CD8-positive, alpha-beta memory T cell (primary cell): ENCODE results near the gene TGIF2. TPM values are rescaled to one million over a fixed set of nuclear protein-coding genes. Genes with fewer than 3 reads are reported as not detected.

ENCODE experiments used
- CTCF ChIA-PET: fragments of 350-600 bp; sonication (Branson Sonifier 250); formaldehyde crosslinking; loops from one replicate; lab custom pipeline; 2021; ENCODE audit warnings: antibody characterized with exemption; lab: Charles Lee
- POLR2A ChIA-PET: fragments of 350-600 bp; sonication (Branson Sonifier 250); formaldehyde crosslinking; loops from one replicate; lab custom pipeline; 2021; ENCODE audit warnings: antibody characterized with exemption; lab: Charles Lee
- DNase-seq, 5 donors: peaks; one replicate each; pipeline versions ENCODE4 v3.0.0 to v3.0.0-alpha.2; 2020 to 2022; ENCODE audit warnings: mixed read lengths in 1 of 5
- H3K27ac ChIP-seq: one replicate; pipeline ENCODE4 v1.7.0; 2013; ENCODE audit warnings: low read depth, mild to moderate bottlenecking, low read length, moderate library complexity
- H3K27me3 ChIP-seq: 2 replicates; pipeline ENCODE4 v1.7.0; 2013; ENCODE audit warnings: low read length, mild to moderate bottlenecking; ENCODE audit not compliant: insufficient read depth, poor library complexity, severe bottlenecking
- H3K36me3 ChIP-seq: 2 replicates; pipeline ENCODE4 v1.7.0; 2013; ENCODE audit warnings: mild to moderate bottlenecking, low read length, moderate library complexity; ENCODE audit not compliant: insufficient read depth
- H3K4me1 ChIP-seq: 2 replicates; pipeline ENCODE4 v1.7.0; 2013; ENCODE audit warnings: mild to moderate bottlenecking, low read length, moderate library complexity; ENCODE audit not compliant: insufficient read depth
- H3K4me3 ChIP-seq: 2 replicates; pipeline ENCODE4 v1.7.0; 2013; ENCODE audit warnings: mild to moderate bottlenecking, low read length
- H3K9me3 ChIP-seq: 2 replicates; pipeline ENCODE4 v1.7.0; 2013; ENCODE audit warnings: mild to moderate bottlenecking, low read length
- H3K27ac Mint-ChIP-seq, 8 donors: one replicate each; pipeline ENCODE4 v1.8.0; 2020 to 2021; ENCODE audit warnings: mixed read lengths in 8 of 8, mild to moderate bottlenecking in 6 of 8, inconsistent platforms in 3 of 8, moderate library complexity in 3 of 8
- H3K27me3 Mint-ChIP-seq, 2 donors: one replicate each; pipeline ENCODE4 v1.8.0; 2020 to 2021; ENCODE audit warnings: mixed read lengths in 2 of 2, mild to moderate bottlenecking in 1 of 2, moderate library complexity in 1 of 2
- H3K36me3 Mint-ChIP-seq, 3 donors: one replicate each; pipeline ENCODE4 v1.8.0; 2020 to 2021; ENCODE audit warnings: mixed read lengths in 3 of 3, inconsistent platforms in 1 of 3, mild to moderate bottlenecking in 1 of 3
- H3K4me1 Mint-ChIP-seq, 3 donors: one replicate each; pipeline ENCODE4 v1.8.0; 2020 to 2021; ENCODE audit warnings: mixed read lengths in 3 of 3, inconsistent platforms in 1 of 3, mild to moderate bottlenecking in 1 of 3
- H3K4me3 Mint-ChIP-seq, 7 donors: one replicate each; pipeline ENCODE4 v1.8.0; 2020 to 2021; ENCODE audit warnings: mixed read lengths in 7 of 7, mild to moderate bottlenecking in 6 of 7, moderate library complexity in 4 of 7, inconsistent platforms in 2 of 7
- H3K9me3 Mint-ChIP-seq, 5 donors: one replicate each; pipeline ENCODE4 v1.8.0; 2020 to 2022; ENCODE audit warnings: mixed read lengths in 5 of 5, mild to moderate bottlenecking in 3 of 5, moderate library complexity in 2 of 5, inconsistent platforms in 1 of 5
- polyA plus RNA-seq: library from polyadenylated mRNA; unstranded; fragments of 300-500 nt; fragmentation: Illumina TruSeq; gene quantifications from one replicate; pipeline ENCODE4 v1.2.3, GENCODE V29; 2021
- total RNA-seq, 2 experiments: library from RNA; stranded (reverse); gene quantifications; one replicate each; pipeline ENCODE4 v1.2.3, GENCODE V29; 2021

TGIF2 gene
- total and polyA plus RNA-seq, 3 experiments from 2014 or later, result 24.6 to 49.8 (median 46.1) TPM

GRCh38 chr20:36614781-36615557 lies 41.6 kb downstream of the TGIF2 start:
- Mint-ChIP-seq H3K9me3 (no peaks in the 10 kb centered on the region), H3K27ac (peak overlapping the region; percentile 8 to 90 (median 53)), H3K36me3 (peaks cover 0 to 67% (median 11%) of the 10 kb centered on the region in 3 donors), H3K27me3 (peaks cover 0 to 2% of the 10 kb centered on the region in 2 donors), H3K4me3 (no peak overlapping the region), H3K4me1 (peaks cover 9 to 43% (median 13%) of the 10 kb centered on the region in 3 donors)
- H3K4me1 ChIP-seq, result peaks cover 4% of the 10 kb centered on the region
- H3K27ac ChIP-seq, result no peak overlapping the region
- no peak overlapping the region for H3K4me3 ChIP-seq
- no peaks in the 10 kb centered on the region for H3K27me3 ChIP-seq
- CTCF ChIA-PET, result interaction anchor here (1.1 to 1.5 kb wide), 7 partner anchors 10 to 193 kb away, joined by 3 to 7 read pairs (median 3); partner anchors contain the start of genes RAB5IF and SLA2
- peaks cover 37% of the 10 kb centered on the region for H3K36me3 ChIP-seq
- POLR2A ChIA-PET, result no interaction called here
- no peak for DNase-seq
- H3K9me3 ChIP-seq, result no peaks in the 10 kb centered on the region

- Histone ChIP-seq H3K4me3 (no peak overlapping the region), H3K9me3 (no peaks in the 10 kb centered on the region), H3K27me3 (no peaks in the 10 kb centered on the region), H3K4me1 (peaks cover 13% of the 10 kb centered on the region), H3K36me3 (peaks cover 21% of the 10 kb centered on the region), H3K27ac (no peak overlapping the region)
- no peaks in the 10 kb centered on the region for H3K27me3 Mint-ChIP-seq
- CTCF ChIA-PET, result interaction anchor here (1.4 kb wide), 1 partner anchor 8 kb away, joined by 7 read pairs; no protein-coding TSS in a partner anchor
- H3K4me1 Mint-ChIP-seq, result peaks cover 25 to 41% (median 27%) of the 10 kb centered on the region in 3 donors
- peaks cover 12 to 57% (median 16%) of the 10 kb centered on the region in 3 donors for H3K36me3 Mint-ChIP-seq
- H3K27ac Mint-ChIP-seq, result peak overlapping the region in 7 of 8 donors; percentile 30 to 86 (median 44)
- H3K9me3 Mint-ChIP-seq, result no peaks in the 10 kb centered on the region
- POLR2A ChIA-PET, result no interaction called here
- H3K4me3 Mint-ChIP-seq, result no peak overlapping the region
- DNase-seq, result no peak
Measured at GRCh38 chr20:36620917-36621316, 47.5 kb downstream of the TGIF2 start.

- Histone ChIP-seq H3K27me3 (no peaks in the 10 kb centered on the region), H3K36me3 (peaks cover 39% of the 10 kb centered on the region), H3K4me3 (no peak overlapping the region), H3K9me3 (no peaks in the 10 kb centered on the region), H3K4me1 (peaks cover 25% of the 10 kb centered on the region), H3K27ac (no peak overlapping the region)
- peak overlapping the region in 7 of 8 donors; percentile 26 to 90 (median 77) for H3K27ac Mint-ChIP-seq
- no peaks in the 10 kb centered on the region for H3K27me3 Mint-ChIP-seq
- ChIA-PET CTCF (interaction anchor here (0.8 to 1.6 kb wide), 4 partner anchors 11 to 123 kb away, joined by 3 to 5 read pairs (median 4); partner anchors contain the start of gene RAB5IF), POLR2A (interaction anchor here (0.7 kb wide), 1 partner anchor 38 kb away, joined by 3 read pairs; no protein-coding TSS in a partner anchor)
- H3K4me3 Mint-ChIP-seq, result no peak overlapping the region
- H3K4me1 Mint-ChIP-seq, result peaks cover 40 to 58% (median 43%) of the 10 kb centered on the region in 3 donors
- no peaks in the 10 kb centered on the region for H3K9me3 Mint-ChIP-seq
- no peak for DNase-seq
- H3K36me3 Mint-ChIP-seq, result peaks cover 17 to 76% (median 22%) of the 10 kb centered on the region in 3 donors
Measured at GRCh38 chr20:36623444-36623843, 50.0 kb downstream of the TGIF2 start.

- Histone ChIP-seq H3K27ac (no peak overlapping the region), H3K36me3 (peaks cover 39% of the 10 kb centered on the region), H3K9me3 (no peaks in the 10 kb centered on the region), H3K27me3 (no peaks in the 10 kb centered on the region), H3K4me3 (no peak overlapping the region), H3K4me1 (peaks cover 33% of the 10 kb centered on the region)
- Mint-ChIP-seq H3K27ac (peak overlapping the region; percentile 26 to 90 (median 84)), H3K27me3 (no peaks in the 10 kb centered on the region), H3K4me3 (peak overlapping the region in 1 of 7 donors; percentile 68), H3K36me3 (peaks cover 17 to 76% (median 24%) of the 10 kb centered on the region in 3 donors), H3K9me3 (no peaks in the 10 kb centered on the region), H3K4me1 (peaks cover 43 to 66% (median 50%) of the 10 kb centered on the region in 3 donors)
- no peak for DNase-seq
- CTCF ChIA-PET, result interaction anchor here (0.7 to 1.6 kb wide), 5 partner anchors 10 to 122 kb away, joined by 3 to 5 read pairs (median 3); partner anchors contain the start of gene RAB5IF
- POLR2A ChIA-PET, result interaction anchor here (1.3 to 1.5 kb wide), 2 partner anchors 18 to 20 kb away, joined by 3 to 16 read pairs; partner anchors contain the start of gene RAB5IF
Measured at GRCh38 chr20:36624068-36624943, 50.9 kb downstream of the TGIF2 start.

- H3K4me3 Mint-ChIP-seq, result no peak overlapping the region
- Histone ChIP-seq H3K9me3 (no peaks in the 10 kb centered on the region), H3K27ac (no peak overlapping the region), H3K4me3 (no peak overlapping the region), H3K36me3 (peaks cover 39% of the 10 kb centered on the region), H3K4me1 (peaks cover 40% of the 10 kb centered on the region), H3K27me3 (no peaks in the 10 kb centered on the region)
- DNase-seq, result no peak
- peaks cover 17 to 81% (median 26%) of the 10 kb centered on the region in 3 donors for H3K36me3 Mint-ChIP-seq
- peak overlapping the region; percentile 26 to 94 (median 80) for H3K27ac Mint-ChIP-seq
- ChIA-PET POLR2A (interaction anchor here (1.3 to 1.5 kb wide), 2 partner anchors 19 kb away, joined by 3 to 16 read pairs; partner anchors contain the start of gene RAB5IF), CTCF (interaction anchor here (0.7 to 1.0 kb wide), 2 partner anchors 10 to 13 kb away, joined by 3 read pairs; no protein-coding TSS in a partner anchor)
- no peaks in the 10 kb centered on the region for H3K27me3 Mint-ChIP-seq
- no peaks in the 10 kb centered on the region for H3K9me3 Mint-ChIP-seq
- H3K4me1 Mint-ChIP-seq, result peaks cover 47 to 73% (median 56%) of the 10 kb centered on the region in 3 donors
Measured at GRCh38 chr20:36624944-36625324, 51.5 kb downstream of the TGIF2 start.

- Histone ChIP-seq H3K27me3 (no peaks in the 10 kb centered on the region), H3K4me1 (peaks cover 52% of the 10 kb centered on the region), H3K9me3 (no peaks in the 10 kb centered on the region), H3K4me3 (no peak overlapping the region), H3K36me3 (peaks cover 43% of the 10 kb centered on the region), H3K27ac (peak overlapping the region; percentile 51)
- POLR2A ChIA-PET, result interaction anchor here (1.1 kb wide), 1 partner anchor 118 kb away, joined by 3 read pairs; the partner anchor contains the start of gene NDRG3
- Mint-ChIP-seq H3K4me1 (peaks cover 59 to 84% (median 66%) of the 10 kb centered on the region in 3 donors), H3K27ac (peak overlapping the region; percentile 46 to 97 (median 88)), H3K9me3 (no peaks in the 10 kb centered on the region), H3K36me3 (peaks cover 11 to 91% (median 30%) of the 10 kb centered on the region in 3 donors), H3K27me3 (no peaks in the 10 kb centered on the region), H3K4me3 (peak overlapping the region in 5 of 7 donors; percentile 29 to 77 (median 39))
- DNase-seq, result peak in 2 of 5 donors; percentile 62 to 83
- CTCF ChIA-PET, result interaction anchor here (2.6 to 4.3 kb wide), 4 partner anchors 15 to 23 kb away, joined by 13 to 16 read pairs (median 14); partner anchors contain the start of genes RAB5IF and SLA2
Measured at GRCh38 chr20:36628076-36628475, 54.7 kb downstream of the TGIF2 start.
